DMS114 treated with DMSO at 0.1 percent for 48 hours (cell line): ENCODE results near the gene P2RX1.
"Not testable (repeated sequence)": the region's sequence is repeated elsewhere in the genome, so short reads cannot be mapped to it uniquely, and the experiment has no call there.

Experiments
- DNase-seq: peaks from one replicate; lab custom pipeline; 2025; ENCODE audit not compliant: unreplicated experiment; lab: John Stamatoyannopoulos, UW

P2RX1 gene

GRCh38 chr17:3952186-3952585, 35.9 kb upstream of the P2RX1 start:
- DNase-seq, result no peak

DNA sequence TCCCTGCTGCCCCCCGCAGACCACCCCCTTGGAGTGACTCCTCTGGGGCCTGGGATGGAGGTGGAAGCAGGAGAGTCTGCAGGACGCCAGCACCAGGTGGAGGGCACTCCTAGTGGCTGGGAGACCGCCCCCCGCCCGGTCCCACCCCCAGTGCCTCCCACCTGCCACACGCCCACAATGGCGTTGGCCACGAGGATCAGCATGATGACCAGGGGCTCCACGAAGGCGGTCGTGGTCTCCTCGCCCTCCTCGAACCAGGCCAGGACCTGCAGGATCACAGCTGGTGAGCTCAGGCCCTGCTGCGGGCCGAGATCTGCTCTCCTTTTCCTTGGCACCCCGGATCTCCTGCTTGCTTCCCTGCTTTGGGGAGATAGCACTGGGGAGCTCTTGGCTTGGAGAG, 35.2 kb upstream of the P2RX1 start:
- DNase-seq, result no peak

DNA sequence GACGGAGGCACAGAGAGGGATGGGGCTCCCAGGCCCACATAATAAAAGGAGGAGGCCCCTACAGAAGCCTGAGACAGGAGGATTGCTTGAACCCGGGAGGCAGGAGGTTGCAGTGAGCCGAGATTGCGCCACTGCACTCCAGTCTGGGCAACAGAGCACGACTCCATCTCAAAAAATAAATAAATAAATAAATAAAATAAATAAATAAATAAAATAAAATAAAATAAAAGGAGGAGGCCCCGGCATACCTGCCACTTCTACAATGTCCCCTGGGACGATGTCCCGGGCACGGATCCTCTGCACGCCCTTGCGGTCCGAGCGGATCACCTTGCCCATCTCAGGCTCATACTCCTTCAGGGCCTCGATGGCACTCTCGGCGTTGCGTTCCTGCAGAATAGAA, 34.7 kb upstream of the P2RX1 start:
- no peak for DNase-seq

GRCh38 chr17:3950584-3950983, 34.3 kb upstream of the P2RX1 start:
- no peak for DNase-seq

DNA sequence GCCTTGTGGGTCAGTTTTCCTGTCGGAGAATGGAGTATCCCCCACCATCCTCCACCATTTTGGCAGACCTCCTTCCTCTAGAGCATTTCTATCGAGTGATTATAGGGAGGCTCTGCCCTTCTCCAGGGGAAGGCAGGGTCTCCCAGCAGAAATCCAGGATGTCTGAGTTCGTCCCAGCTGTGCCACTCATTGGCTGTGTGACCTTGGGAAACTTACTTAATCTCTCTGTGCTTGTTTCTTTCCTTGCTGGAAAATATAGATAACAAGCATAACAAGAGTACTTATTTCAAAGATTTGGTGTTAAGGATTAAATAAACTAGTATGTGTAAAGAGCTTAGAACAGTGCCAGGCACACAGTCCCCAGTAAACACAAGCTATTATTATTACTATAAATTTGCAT, 33.2 kb upstream of the P2RX1 start:
- no peak for DNase-seq

- DNase-seq, result not testable (repeated sequence)
Measured at GRCh38 chr17:3948551-3948950, 32.3 kb upstream of the P2RX1 start.

GRCh38 chr17:3947318-3947810, 31.1 kb upstream of the P2RX1 start:
- no peak for DNase-seq

DNA sequence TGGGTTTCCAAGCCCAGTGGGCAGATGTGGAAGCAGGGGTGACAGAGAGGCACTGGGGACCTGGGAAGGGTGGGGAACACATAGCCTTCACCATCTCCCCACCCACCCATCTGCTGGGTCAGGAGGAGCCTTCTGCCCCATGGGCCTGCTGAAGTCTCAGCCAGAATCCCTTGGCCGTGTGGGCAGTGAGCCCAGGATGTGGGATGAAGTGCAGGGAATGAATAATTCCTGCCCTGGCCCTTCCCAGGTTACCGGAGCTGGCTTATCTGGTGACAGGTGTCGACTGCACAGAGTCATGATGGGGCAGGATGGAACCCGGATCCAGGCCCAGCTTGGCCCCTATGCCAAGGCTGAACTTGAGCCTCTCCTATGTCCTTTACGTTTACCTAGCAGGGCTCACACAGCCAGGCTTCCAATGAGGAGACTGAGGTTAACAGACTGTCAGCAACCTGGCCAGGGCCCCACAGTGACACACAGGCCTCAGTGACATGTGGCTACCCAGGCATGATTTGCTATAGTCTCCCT, 30.5 kb upstream of the P2RX1 start:
- DNase-seq, result no peak

GRCh38 chr17:3944485-3945388, 28.5 kb upstream of the P2RX1 start:
- peak; percentile 17 for DNase-seq

GRCh38 chr17:3943240-3943891, 27.1 kb upstream of the P2RX1 start:
- no peak for DNase-seq

DNA sequence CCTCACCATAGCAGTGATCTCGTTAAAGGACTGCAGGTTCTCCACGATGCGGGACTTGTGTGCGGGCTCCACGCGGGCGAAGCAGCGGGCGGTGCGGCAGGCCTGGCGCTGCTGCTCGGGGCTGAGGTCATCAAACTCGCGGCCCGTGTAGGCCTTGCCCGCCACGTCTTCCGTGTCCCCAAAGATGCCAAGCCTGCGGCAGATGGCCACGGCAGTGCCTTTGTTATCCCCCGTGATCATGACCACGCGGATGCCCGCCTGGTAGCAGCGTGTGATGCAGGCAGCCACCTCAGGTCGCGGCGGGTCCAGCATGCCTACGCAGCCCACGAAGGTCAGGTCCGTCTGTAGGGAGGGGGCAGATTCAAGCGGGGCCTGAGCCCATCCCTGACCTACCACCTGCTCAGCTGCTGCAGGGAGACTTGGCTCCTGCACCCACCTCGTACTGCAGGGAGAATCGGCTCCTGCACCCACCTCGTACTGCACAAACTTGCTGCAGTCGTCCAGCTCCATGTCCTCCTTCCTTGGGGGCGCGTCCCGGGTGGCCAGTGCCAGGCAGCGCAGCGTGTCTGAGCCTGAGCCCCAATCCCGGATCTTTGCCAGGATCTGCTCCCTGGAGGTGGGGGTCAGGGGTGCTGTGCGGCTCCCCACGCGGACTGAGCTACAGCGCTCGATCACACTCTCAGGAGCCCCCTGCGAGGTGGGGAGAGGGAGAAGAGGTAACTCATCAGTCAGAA, 24.9 kb upstream of the P2RX1 start:
- no peak for DNase-seq

DNA sequence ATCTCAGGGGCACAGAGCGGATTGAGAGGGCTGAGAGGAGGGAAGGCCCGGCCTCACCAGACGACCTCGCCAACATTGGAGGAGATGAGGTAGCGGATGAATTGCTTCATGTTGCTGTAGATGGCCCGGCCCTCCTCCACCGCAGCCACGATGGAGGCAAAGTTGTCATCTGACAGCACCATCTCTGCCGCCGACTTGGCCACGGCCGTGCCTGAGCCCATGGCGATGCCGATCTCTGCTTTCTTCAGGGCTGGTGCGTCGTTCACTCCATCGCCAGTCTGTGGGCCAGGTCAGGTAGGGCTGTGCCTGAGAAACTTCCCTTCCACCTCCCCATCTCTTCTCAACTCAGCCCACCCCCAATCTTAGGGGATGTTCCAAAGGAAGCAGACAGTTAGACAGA, 21.1 kb upstream of the P2RX1 start:
- DNase-seq, result no peak

- no peak for DNase-seq
Measured at GRCh38 chr17:3935825-3936355, 19.6 kb upstream of the P2RX1 start.

DNA sequence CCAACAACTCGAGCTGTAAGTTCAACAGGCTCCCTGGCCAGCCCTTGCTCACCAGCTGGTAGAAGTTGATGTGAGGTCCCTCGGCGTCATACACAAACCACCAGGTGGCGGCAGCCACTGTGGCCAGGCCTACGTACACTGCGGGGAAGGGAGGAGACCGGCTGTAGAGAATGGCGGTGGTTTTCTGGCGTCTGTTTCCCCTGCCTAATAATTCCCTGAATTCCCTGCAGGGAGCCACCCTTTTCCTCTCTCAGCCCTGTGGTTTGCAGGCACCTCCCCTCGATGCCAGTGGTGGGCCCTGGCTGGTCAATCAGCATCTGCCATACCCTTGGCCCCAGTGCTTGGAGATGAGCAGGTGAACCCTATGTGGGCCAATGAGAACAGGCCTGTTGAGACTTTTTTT, 18.9 kb upstream of the P2RX1 start:
- DNase-seq, result peak; percentile 47

- DNase-seq, result no peak
Measured at GRCh38 chr17:3929764-3930163, 13.5 kb upstream of the P2RX1 start.

DNA sequence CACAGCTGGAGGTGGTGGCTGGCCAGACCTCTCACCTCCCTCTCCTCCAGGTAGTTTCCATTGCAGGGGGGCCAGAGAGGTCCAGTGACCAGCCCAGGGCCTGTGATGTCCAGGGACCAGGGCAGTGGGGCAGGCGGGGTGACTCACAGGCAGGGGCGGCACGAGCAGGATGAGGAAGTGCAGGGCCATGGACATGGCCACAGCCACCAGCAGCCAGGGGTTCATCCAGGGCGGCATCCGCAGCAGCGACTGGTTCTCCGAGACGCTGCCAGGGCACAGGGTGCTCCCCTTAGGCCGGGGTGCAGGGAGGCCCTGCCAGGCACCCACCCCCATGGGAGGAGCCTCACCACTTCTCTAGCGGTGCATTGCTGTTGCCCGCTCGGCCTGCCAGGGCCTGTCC, 12.9 kb upstream of the P2RX1 start:
- no peak for DNase-seq

DNA sequence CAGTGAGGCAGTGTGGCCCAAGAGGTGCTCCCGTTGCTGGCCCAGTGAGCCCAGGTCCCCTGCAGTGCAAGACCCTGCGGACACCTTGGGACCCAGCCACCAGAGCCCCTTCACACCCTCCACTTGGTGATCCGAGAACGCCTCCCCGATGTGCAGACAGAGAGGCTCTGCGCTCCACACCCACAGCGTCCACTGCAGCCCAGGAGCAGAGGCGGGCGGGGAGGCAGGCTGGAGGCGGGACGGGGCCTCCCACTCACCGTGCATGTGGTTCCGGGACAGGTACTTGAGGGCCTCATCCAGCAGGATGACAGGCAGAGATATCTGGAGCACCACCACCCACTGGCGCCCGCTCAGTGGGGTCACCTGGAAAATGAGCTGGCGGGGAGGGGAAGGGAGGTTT, 12.1 kb upstream of the P2RX1 start:
- DNase-seq, result no peak

DNA sequence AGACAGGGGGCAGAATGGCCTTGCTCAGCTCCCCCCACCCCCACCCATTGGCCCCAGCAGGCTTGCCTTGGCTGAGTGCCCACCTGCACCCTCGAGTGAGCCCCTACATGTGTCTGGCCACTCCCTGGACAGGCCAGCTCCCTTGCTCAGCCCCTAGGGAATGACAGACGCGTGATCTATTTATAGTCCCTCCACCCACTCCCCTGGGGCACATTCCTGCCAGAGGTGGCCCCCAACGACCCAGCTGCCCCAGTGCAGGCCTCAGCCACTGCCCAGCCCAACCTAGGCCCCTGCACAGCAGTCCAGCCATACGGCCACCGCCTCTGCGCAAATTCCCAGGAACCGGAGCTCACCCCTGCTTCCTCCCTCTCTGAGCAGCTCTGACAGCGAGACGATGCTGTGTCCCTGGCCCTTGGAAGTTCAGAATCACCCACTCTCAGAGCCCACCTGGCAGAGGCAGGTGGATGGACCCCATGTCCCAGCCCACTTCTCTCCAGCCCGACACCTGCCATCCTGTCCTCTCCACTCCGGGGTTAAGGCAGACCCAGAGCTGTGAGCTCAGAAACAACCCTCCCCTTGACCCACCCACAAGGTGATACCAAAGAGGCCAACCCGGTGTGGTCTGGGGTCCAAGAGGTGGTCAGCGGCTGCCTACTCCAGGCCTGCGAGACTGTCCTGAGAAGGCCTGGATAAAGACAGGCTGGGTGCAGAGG, 11.5 kb upstream of the P2RX1 start:
- no peak for DNase-seq

DNA sequence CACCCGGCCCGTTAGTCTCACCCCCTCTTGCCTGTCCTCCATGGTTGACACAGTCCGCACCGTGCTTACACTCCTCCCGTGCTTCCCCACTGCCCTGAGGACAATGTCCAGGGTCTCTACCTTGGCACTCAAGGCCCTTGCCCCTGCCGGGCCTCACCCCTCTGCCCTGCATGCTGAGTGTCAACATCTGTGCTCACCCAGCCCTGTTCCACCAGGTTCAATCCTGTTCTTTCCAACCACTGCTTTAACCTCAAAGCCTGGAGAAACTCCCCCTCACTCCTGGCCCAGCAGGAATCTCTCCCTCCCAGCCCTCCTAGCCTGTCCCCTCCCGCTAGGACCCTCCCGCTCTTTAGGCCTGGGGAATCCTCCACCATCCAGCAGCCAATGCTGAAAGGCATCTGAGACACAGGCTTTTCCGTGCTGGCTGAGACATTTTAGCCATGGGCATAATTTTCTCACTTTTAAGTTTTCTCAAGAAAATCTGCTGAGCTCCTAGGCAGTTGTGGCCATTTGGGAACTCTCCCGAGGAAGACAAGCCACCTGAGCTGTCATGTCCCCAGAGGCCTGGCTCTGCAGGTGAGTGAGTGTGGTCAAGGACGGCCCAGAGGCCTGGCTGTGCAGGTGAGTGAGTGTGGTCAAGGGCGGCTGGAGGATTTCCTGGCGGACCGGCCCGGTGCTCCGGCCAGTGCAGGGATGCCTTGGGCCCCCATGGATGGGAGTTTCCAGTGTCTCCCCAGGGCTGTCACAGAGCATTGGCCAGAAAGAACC, 10.8 kb upstream of the P2RX1 start:
- no peak for DNase-seq
